ENCODE data around the gene COX6B1.
A peak's percentile ranks its signal among the peaks of the same experiment; 100 is the strongest.
"Not testable (repeated sequence)": the region's sequence is repeated elsewhere in the genome, so short reads cannot be mapped to it uniquely, and the experiment has no call there.

The COX6B1 gene

DNA sequence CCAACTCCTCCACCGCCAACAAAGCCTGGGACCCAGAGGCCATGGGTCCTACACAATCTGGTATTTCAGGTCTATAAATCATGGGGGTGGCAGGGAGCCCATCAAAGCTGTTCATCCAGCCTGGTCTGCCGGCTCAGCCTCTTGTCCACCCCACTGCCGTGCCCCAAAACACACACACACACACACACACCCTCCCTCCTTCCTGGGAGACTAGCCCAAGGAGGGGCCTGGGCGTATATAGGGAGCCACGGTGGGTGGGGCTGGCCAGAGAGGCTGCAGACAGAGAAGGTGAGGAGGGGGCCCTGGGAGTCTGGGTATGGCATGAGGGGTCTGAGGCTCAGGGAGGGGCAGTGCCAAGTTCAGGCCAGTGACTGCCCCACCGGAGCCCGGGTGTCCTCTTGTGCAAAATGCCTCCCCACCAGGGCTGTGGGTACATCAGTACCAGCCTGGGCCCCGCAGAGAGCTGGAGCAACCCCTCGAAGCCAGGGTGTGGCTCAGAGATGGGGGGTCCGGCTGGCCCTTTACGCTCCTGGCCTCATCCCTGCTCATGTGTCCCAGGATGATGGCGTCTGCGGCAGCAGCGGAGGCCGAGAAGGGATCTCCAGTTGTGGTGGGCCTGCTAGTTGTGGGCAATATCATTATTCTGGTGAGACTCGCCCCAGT lies 18.3 kb downstream of the COX6B1 start, which contains the start of gene UPK1A:
TSS of gene UPK1A (plus strand) at position 267 of the 663 bp plus-strand sequence. CDS start at position 563, 296 bp downstream.
- DNase-seq, result no peak

- DNase-seq, result no peak
These were observed 21.4 kb downstream of the COX6B1 start for GRCh38 chr19:35669566-35669965.

GRCh38 chr19:35669974-35670373 lies 21.9 kb downstream of the COX6B1 start:
- no peak for DNase-seq

- no peak for DNase-seq
These were observed 22.6 kb downstream of the COX6B1 start for GRCh38 chr19:35670686-35671085.

GRCh38 chr19:35671818-35672217 lies 23.7 kb downstream of the COX6B1 start:
- no peak for DNase-seq

GRCh38 chr19:35673121-35673804 lies 25.1 kb downstream of the COX6B1 start:
- peak; percentile 24 to 40 for DNase-seq

DNA sequence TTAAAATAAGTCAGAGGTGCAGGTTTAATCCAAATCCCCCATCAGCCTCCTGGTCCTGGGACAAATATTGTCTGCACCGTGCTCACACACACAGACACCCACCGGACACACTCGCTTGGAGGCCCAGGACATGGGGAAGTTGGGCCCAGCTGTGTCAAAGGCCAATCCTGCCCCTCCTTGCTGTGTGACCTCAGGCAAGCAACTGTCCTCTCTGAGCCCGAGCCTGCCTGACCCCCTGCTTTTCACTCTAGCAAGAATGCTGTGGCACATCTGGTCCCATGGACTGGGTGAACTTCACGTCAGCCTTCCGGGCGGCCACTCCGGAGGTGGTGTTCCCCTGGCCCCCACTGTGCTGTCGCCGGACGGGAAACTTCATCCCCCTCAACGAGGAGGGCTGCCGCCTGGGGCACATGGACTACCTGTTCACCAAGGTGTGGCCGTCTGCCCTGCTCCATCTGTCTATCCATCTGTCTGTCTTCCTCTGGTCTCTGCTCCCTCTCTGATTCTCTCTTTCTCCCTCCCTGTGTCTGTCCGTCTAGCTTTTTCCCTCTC lies 27.5 kb downstream of the COX6B1 start:
- DNase-seq, result no peak

GRCh38 chr19:35689836-35690235 lies 41.7 kb downstream of the COX6B1 start:
- no peak for DNase-seq

- DNase-seq, result not testable (repeated sequence)
These were observed 43.0 kb downstream of the COX6B1 start for GRCh38 chr19:35691106-35691505.

- no peak for DNase-seq
These were observed 43.9 kb downstream of the COX6B1 start for GRCh38 chr19:35692010-35692409.

- no peak for DNase-seq
These were observed 45.3 kb downstream of the COX6B1 start for GRCh38 chr19:35693422-35693821.

DNA sequence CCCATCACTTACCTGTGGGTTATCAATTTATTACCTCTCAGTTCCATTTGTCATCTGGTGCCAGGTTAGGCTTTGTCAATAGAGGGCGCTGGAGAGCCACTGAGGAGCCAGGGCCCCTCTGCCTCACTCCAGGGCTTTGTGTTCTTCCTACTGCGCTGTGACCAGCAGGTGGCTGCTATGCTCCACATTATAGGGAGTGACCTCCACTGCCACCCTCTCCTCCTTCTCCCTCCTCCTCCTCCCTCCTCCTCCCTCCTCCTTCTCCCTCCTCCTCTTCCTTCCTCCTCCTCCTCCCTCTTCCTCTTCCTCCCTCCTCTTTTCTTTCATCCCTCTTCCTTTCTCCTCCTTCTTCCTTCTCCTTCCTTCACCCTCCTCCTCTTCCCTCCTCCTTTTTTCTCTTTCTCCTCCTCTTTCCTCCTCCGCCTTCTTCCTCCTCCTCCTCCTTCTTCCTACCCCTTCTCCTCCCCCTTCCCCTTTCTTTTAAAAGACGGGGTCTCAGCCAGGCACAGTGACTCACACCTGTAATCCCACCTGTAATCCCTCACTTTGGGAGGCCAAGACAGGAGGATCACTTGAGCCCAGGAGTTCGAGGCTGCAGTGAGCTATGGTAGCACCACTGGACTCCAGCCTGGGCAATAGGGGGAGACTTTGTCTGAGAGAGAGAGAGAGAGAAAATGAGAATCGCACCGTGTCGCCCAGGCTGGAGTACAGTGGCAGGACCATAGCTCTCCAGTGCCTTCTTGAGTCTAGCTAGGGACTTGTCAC lies 45.9 kb downstream of the COX6B1 start:
- DNase-seq, result peak; percentile 84 to 87

GRCh38 chr19:35695895-35696422 lies 47.8 kb downstream of the COX6B1 start:
- DNase-seq, result no peak

DNA sequence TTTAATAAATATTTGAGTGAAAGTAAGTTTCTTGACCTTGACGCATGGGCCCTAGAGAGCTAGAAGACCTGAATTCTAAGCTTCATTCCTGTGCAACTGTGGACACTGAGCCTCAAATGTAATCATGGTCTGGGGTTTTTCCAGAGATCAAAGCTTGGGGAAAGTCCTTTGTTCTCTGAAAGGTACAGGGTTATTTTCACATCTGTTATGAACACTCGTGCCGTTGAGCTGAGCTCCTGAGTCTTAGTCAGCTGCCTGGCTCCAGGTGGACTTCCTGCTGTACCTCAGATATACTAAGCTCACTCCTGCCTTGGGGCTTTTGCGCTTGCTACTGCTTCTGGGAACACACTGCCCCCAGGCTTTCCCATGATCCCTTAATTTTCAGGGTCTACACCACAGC lies 48.7 kb downstream of the COX6B1 start:
- DNase-seq, result no peak

- peak; percentile 84 to 95 for DNase-seq
These were observed 54.3 kb downstream of the COX6B1 start for GRCh38 chr19:35702223-35703012.

DNA sequence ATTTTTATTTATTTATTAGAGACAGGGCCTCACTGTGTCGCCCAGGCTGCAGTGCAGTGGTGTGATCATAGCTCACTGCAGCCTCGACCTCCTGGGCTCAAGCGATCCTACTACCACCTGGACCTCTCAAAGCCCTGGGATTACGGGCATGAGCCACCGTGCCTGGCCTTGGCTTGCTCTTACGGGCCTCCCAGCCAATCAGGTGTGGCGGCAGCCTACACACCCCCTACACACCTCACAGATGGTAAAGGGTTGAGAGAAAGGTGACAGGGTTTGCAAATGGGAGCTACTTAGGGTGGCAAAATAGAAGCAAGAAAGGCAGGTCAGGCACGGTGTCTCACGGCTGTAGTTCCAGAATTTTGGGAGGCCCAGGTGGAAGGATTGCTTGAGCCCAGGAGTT lies 55.2 kb downstream of the COX6B1 start:
- no peak for DNase-seq

- DNase-seq, result no peak
These were observed 56.1 kb downstream of the COX6B1 start, which contains the start of gene ZBTB32 for GRCh38 chr19:35704218-35704617. ZBTB32 (plus strand) TSS chr19:35704558; CDS start chr19:35714627, 10,069 bp downstream.

All from stimulated activated CD4-positive, alpha-beta T cell treated with anti-CD3 and anti-CD28 coated beads, Interleukin-4, amount 100 ng/mL, for 4 hours (primary cell).